GM12878 (cell line): ENCODE results near the gene TAGLN. TPM values are rescaled to one million over a fixed set of nuclear protein-coding genes. Genes with fewer than 3 reads are reported as not detected.

Source experiments
- ATAC-seq: fragments of 200-7000 bp; cut with Tn5 transposase; 3 replicates; pipeline ENCODE4 v1.9.1; 2020; ENCODE audit warnings: mild to moderate bottlenecking, moderate library complexity
- BruUV-seq: library from RNA; stranded (reverse); fragments of 400-500 nt; replicated peaks from 2 replicates; lab custom pipeline; 2021; lab: Mats Ljungman, UMichigan
- CTCF ChIA-PET: fragments of 300-600 bp; sonication (Branson Sonifier 250); formaldehyde crosslinking; extraction: SDS; loops from one replicate; lab custom pipeline; 2021; ENCODE audit warnings: inconsistent platforms; lab: Yijun Ruan, JAX
- POLR2A ChIA-PET: fragments of 350-600 bp; formaldehyde crosslinking; extraction: SDS; loops from one replicate; lab custom pipeline; 2021; ENCODE audit warnings: inconsistent platforms; lab: Charles Lee
- RAD21 ChIA-PET: fragments of 300-600 bp; sonication (Branson Sonifier 250); formaldehyde crosslinking; loops from one replicate; lab custom pipeline; 2023; ENCODE audit warnings: antibody characterized with exemption; ENCODE audit not compliant: unreplicated experiment; lab: Charles Lee
- SMC1A ChIA-PET: fragments of 300-600 bp; sonication (Branson Sonifier 250); formaldehyde crosslinking; loops from one replicate; lab custom pipeline; 2023; ENCODE audit not compliant: unreplicated experiment, uncharacterized antibody; lab: Charles Lee
- DNase-seq: peaks from one replicate; pipeline ENCODE4 v3.0.0-alpha.2; 2011; ENCODE audit warnings: low read depth, low spot score
- FAIRE-seq: peaks from 3 replicates; lab custom pipeline; 2011; peaks lifted over from hg19 to GRCh38; lab: Jason Lieb, UNC
- H2AFZ ChIP-seq: 2 replicates; pipeline ENCODE4 v1.6.0; 2011; ENCODE audit warnings: low read depth, low read length, control low read depth; ENCODE audit not compliant: control insufficient read depth
- H3K27ac ChIP-seq: 2 replicates; pipeline ENCODE4 v1.5.1; 2011; ENCODE audit warnings: control low read depth; ENCODE audit not compliant: control insufficient read depth, insufficient read depth
- H3K27me3 ChIP-seq, 2 experiments: replicated peaks in 1 of 2; 2 replicates each; pipeline versions ENCODE4 v1.6.0 to v1.6.1; 2011; ENCODE audit warnings: low read length in 1 of 2; ENCODE audit not compliant: control insufficient read depth in 2 of 2, insufficient read depth in 2 of 2
- H3K36me3 ChIP-seq, 2 experiments: 2 replicates each; pipeline ENCODE4 v1.5.1; 2011; ENCODE audit warnings: low read length in 1 of 2; ENCODE audit not compliant: control insufficient read depth in 2 of 2, insufficient read depth in 2 of 2
- H3K4me1 ChIP-seq: 2 replicates; pipeline ENCODE4 v1.6.1; 2011; ENCODE audit warnings: mild to moderate bottlenecking, low read length, moderate library complexity, mixed read lengths; ENCODE audit not compliant: control insufficient read depth, insufficient read depth
- H3K4me2 ChIP-seq: 2 replicates; pipeline ENCODE4 v1.6.0; 2011; ENCODE audit warnings: control low read depth; ENCODE audit not compliant: control insufficient read depth, insufficient read depth
- H3K4me3 ChIP-seq: fragments of 200-600 bp; sonication (generic); 2 replicates; pipeline ENCODE4 v1.5.1; 2016
- H3K79me2 ChIP-seq: 2 replicates; pipeline ENCODE4 v1.6.0; 2011; ENCODE audit warnings: low read length; ENCODE audit not compliant: control insufficient read depth, insufficient read depth
- H3K9ac ChIP-seq: 2 replicates; pipeline ENCODE4 v1.8.0; 2011; ENCODE audit warnings: low read length, control low read depth, mixed read lengths; ENCODE audit not compliant: control insufficient read depth, insufficient read depth
- H3K9me3 ChIP-seq: replicated peaks from 3 replicates; pipeline ENCODE4 v1.5.1; 2011; ENCODE audit warnings: mild to moderate bottlenecking, low read length; ENCODE audit not compliant: control insufficient read depth, insufficient read depth
- H4K20me1 ChIP-seq: 2 replicates; pipeline ENCODE4 v1.6.0; 2011; ENCODE audit not compliant: control insufficient read depth, insufficient read depth
- BACH1 ChIP-seq: fragments of 450-650 bp; IDR thresholded peaks from 2 replicates; pipeline ENCODE4 v1.6.1; 2017; ENCODE audit warnings: mild to moderate bottlenecking, borderline replicate concordance
- BHLHE40 ChIP-seq, 2 experiments: fragments of 450-650 bp in 1 of 2; IDR thresholded peaks; 2 replicates each; pipeline ENCODE4 v1.6.1; 2011 to 2017; ENCODE audit warnings: low read depth in 2 of 2, borderline replicate concordance in 1 of 2, improper control_type of control experiment in 1 of 2, low read length in 1 of 2, mild to moderate bottlenecking in 1 of 2
- CBFB ChIP-seq: IDR thresholded peaks from 2 replicates; pipeline ENCODE4 v1.6.1; 2016; ENCODE audit warnings: antibody characterized with exemption, low read depth
- MXI1 ChIP-seq: fragments of 150-350 bp; IDR thresholded peaks from 2 replicates; pipeline ENCODE4 v1.6.1; 2011; ENCODE audit warnings: low read depth, mild to moderate bottlenecking, inconsistent platforms, low read length, improper control_type of control experiment
- SIX5 ChIP-seq: IDR thresholded peaks from 2 replicates; pipeline ENCODE4 v1.6.1; 2011; ENCODE audit warnings: mild to moderate bottlenecking, low read depth, low read length, moderate library complexity; ENCODE audit not compliant: severe bottlenecking
- SMARCA5 ChIP-seq: fragments of 450-650 bp; IDR thresholded peaks from 2 replicates; pipeline ENCODE4 v1.6.1; 2017; ENCODE audit warnings: mild to moderate bottlenecking
- WGBS: methylation state at CpG from one replicate; pipeline ENCODE4 v1.1.6; 2016; ENCODE audit warnings: low lambda C conversion rate; ENCODE audit not compliant: insufficient replicate concordance, insufficient coverage; ENCODE audit errors: missing lambda C conversion rate; 5-methylcytosine and 5-hydroxymethylcytosine counted together
- in situ Hi-C: fragments of 300-500 bp; cut with MboI; formaldehyde crosslinking; loops from 9 replicates; pipeline ENCODE4 v1.14.3; 2018; ENCODE audit warnings: mixed read lengths
- intact Hi-C: fragments of 100-400 bp; cut with micrococcal nuclease; formaldehyde crosslinking; loops from one replicate; pipeline ENCODE4 v1.14.2; 2022; ENCODE audit not compliant: unreplicated experiment
- polyA plus RNA-seq, 11 experiments: library from polyadenylated mRNA; depleted of rRNA in 4 of 11; unstranded in 6 of 11; stranded (reverse) in 5 of 11; fragments of >200 nt; fragmentation: Nextera tagmentation in 4 of 11; fragmentation: Illumina TruSeq in 1 of 11; extraction: Ambion mirVana in 4 of 11; extraction: Trizol in 1 of 11; gene quantifications; 1 replicate in 1 of 11; 2 replicates in 10 of 11; pipeline versions ENCODE4 v1.2.1 to v1.2.3, GENCODE V29; 2011 to 2016; ENCODE audit warnings: inconsistent platforms in 2 of 11, missing spikeins in 2 of 11, low read depth in 1 of 11
- total RNA-seq, 4 experiments: library from RNA; depleted of rRNA in 3 of 4; stranded (reverse); fragments of >200 nt in 3 of 4; fragmentation: Illumina TruSeq in 1 of 4; extraction: Trizol in 1 of 4; gene quantifications; 2 replicates each; pipeline versions ENCODE4 v1.2.1 to v1.2.3, GENCODE V29; 2013 to 2021
- TF ChIP-seq, protein P1 (sequence below): IDR thresholded peaks from 2 replicates; pipeline ENCODE4 v1.6.1; 2011; ENCODE audit warnings: borderline replicate concordance, low read depth, mild to moderate bottlenecking, moderate library complexity, mixed read lengths, low read length; ENCODE audit not compliant: insufficient read depth; ENCODE audit errors: extremely low read length
- TF ChIP-seq, protein P2 (sequence below): fragments of 450-650 bp; formaldehyde crosslinking; IDR thresholded peaks from 2 replicates; pipeline ENCODE4 v1.4.0; 2020; ENCODE audit warnings: mild to moderate bottlenecking, moderate library complexity
- TF ChIP-seq, protein P3 (sequence below): fragments of 450-650 bp; IDR thresholded peaks from 2 replicates; pipeline ENCODE4 v1.6.1; 2016; ENCODE audit warnings: mild to moderate bottlenecking, moderate library complexity, borderline replicate concordance

Gene TAGLN
- total and polyA plus RNA-seq, 10 of the 15 experiments (the other 5 are each of a cell fraction or from before 2014, with no cell fraction given): 0.26 to 4.6 (median 1.7) TPM

DNA sequence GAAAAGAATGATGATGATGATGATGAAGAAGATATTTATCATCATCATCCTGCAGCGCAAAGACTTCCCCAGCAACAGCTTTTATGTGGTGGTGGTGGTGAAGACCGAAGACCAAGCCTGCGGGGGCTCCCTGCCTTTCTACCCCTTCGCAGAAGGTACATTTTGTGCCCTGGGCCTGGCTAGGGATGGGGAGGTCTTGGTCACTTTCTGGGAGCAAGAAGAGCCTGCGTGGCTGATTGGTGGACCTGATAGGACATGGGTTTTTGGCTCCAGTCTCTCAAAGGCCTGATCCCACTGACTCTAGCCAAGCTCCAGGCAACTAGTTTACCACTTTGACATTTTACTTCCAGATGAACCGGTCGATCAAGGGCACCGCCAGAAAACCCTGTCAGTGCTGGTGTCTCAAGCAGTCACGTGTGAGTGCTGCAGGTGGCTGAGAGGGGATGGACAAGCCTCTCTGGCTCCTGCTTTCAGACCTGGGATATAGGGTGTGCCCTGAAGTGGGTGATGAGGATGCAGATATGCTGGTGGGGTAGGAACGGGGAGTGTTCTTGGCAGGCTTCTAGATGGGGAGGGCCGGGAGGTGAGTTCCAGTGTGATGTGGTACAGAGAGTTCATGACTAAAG, 15.3 kb upstream of the TAGLN start:
- SMC1A ChIA-PET: interaction anchor here (1.0 to 6.9 kb wide), 2 partner anchors 37 to 43 kb away, joined by 3 to 187 read pairs; partner anchors contain the start of genes PCSK7 and RNF214
- in situ Hi-C loops: no loop called here
- no peak overlapping the region for H3K9ac ChIP-seq
- H3K4me1 ChIP-seq: peaks cover 34% of the 10 kb centered on the region
- WGBS: 92% methylated on average over 11 of the region's 11 CpGs
- intact Hi-C loops: no loop called here
- no peak for DNase-seq
- no peak overlapping the region for H3K27ac ChIP-seq
- H3K4me3 ChIP-seq: no peak overlapping the region
- RAD21 ChIA-PET: interaction anchor here (6.9 kb wide), 1 partner anchor 45 kb away, joined by 159 read pairs; the partner anchor contains the start of genes PCSK7 and RNF214
- no peak overlapping the region for H3K4me2 ChIP-seq
- peaks cover 8% of the 10 kb centered on the region for H3K79me2 ChIP-seq
- H4K20me1 ChIP-seq: no peaks in the 10 kb centered on the region
- ATAC-seq: no peak
- H3K36me3 ChIP-seq: peaks cover 3 to 8% of the 10 kb centered on the region in 2 experiments
- no peak overlapping the region for H2AFZ ChIP-seq
- FAIRE-seq: no peak
- TF ChIP-seq, protein P1, sequence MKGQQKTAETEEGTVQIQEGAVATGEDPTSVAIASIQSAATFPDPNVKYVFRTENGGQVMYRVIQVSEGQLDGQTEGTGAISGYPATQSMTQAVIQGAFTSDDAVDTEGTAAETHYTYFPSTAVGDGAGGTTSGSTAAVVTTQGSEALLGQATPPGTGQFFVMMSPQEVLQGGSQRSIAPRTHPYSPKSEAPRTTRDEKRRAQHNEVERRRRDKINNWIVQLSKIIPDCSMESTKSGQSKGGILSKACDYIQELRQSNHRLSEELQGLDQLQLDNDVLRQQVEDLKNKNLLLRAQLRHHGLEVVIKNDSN: no peak
- TF ChIP-seq BACH1: no peak
- TF ChIP-seq MXI1: no peak
- TF ChIP-seq, protein P2, sequence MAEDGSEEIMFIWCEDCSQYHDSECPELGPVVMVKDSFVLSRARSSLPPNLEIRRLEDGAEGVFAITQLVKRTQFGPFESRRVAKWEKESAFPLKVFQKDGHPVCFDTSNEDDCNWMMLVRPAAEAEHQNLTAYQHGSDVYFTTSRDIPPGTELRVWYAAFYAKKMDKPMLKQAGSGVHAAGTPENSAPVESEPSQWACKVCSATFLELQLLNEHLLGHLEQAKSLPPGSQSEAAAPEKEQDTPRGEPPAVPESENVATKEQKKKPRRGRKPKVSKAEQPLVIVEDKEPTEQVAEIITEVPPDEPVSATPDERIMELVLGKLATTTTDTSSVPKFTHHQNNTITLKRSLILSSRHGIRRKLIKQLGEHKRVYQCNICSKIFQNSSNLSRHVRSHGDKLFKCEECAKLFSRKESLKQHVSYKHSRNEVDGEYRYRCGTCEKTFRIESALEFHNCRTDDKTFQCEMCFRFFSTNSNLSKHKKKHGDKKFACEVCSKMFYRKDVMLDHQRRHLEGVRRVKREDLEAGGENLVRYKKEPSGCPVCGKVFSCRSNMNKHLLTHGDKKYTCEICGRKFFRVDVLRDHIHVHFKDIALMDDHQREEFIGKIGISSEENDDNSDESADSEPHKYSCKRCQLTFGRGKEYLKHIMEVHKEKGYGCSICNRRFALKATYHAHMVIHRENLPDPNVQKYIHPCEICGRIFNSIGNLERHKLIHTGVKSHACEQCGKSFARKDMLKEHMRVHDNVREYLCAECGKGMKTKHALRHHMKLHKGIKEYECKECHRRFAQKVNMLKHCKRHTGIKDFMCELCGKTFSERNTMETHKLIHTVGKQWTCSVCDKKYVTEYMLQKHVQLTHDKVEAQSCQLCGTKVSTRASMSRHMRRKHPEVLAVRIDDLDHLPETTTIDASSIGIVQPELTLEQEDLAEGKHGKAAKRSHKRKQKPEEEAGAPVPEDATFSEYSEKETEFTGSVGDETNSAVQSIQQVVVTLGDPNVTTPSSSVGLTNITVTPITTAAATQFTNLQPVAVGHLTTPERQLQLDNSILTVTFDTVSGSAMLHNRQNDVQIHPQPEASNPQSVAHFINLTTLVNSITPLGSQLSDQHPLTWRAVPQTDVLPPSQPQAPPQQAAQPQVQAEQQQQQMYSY (CRISPR knock-in tag): no peak
- TF ChIP-seq CBFB: no peak
- no peak for TF ChIP-seq SIX5
- TF ChIP-seq BHLHE40 (IDR thresholded peaks at IDR 0.05; ENCODE audit: borderline replicate concordance in 1 of 2, low read depth in 2 of 2, low read length in 1 of 2): no peak
- TF ChIP-seq, protein P3, sequence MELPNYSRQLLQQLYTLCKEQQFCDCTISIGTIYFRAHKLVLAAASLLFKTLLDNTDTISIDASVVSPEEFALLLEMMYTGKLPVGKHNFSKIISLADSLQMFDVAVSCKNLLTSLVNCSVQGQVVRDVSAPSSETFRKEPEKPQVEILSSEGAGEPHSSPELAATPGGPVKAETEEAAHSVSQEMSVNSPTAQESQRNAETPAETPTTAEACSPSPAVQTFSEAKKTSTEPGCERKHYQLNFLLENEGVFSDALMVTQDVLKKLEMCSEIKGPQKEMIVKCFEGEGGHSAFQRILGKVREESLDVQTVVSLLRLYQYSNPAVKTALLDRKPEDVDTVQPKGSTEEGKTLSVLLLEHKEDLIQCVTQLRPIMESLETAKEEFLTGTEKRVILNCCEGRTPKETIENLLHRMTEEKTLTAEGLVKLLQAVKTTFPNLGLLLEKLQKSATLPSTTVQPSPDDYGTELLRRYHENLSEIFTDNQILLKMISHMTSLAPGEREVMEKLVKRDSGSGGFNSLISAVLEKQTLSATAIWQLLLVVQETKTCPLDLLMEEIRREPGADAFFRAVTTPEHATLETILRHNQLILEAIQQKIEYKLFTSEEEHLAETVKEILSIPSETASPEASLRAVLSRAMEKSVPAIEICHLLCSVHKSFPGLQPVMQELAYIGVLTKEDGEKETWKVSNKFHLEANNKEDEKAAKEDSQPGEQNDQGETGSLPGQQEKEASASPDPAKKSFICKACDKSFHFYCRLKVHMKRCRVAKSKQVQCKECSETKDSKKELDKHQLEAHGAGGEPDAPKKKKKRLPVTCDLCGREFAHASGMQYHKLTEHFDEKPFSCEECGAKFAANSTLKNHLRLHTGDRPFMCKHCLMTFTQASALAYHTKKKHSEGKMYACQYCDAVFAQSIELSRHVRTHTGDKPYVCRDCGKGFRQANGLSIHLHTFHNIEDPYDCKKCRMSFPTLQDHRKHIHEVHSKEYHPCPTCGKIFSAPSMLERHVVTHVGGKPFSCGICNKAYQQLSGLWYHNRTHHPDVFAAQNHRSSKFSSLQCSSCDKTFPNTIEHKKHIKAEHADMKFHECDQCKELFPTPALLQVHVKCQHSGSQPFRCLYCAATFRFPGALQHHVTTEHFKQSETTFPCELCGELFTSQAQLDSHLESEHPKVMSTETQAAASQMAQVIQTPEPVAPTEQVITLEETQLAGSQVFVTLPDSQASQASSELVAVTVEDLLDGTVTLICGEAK: no peak
- TF ChIP-seq SMARCA5: no peak
- CTCF ChIA-PET: interaction anchor here (4.3 to 10.3 kb wide), 3 partner anchors 13 to 43 kb away, joined by 15 to 422 read pairs (median 44); partner anchors contain the start of genes PCSK7 and RNF214
- H3K27me3 ChIP-seq: no peaks in the 10 kb centered on the region
- no TSS peak for BruUV-seq
- POLR2A ChIA-PET: interaction anchor here (1.0 kb wide), 1 partner anchor 43 kb away, joined by 3 read pairs; no protein-coding TSS in a partner anchor
- H3K9me3 ChIP-seq: no peaks in the 10 kb centered on the region
